B cell (primary cell): ENCODE results near the gene SLC25A48.

Experiments
- EZH2 ChIP-seq: IDR thresholded peaks from 2 replicates; pipeline ENCODE4 v1.6.1; 2012; ENCODE audit warnings: borderline replicate concordance, low read depth, mild to moderate bottlenecking, moderate library complexity, low read length; ENCODE audit not compliant: insufficient read depth, poor library complexity, severe bottlenecking
- TF ChIP-seq, protein P1 (sequence below): fragments of 200-600 bp; IDR thresholded peaks from one replicate; pipeline ENCODE4 v1.8.0; 2022; ENCODE audit warnings: antibody characterized with exemption, mild to moderate bottlenecking

DNA sequence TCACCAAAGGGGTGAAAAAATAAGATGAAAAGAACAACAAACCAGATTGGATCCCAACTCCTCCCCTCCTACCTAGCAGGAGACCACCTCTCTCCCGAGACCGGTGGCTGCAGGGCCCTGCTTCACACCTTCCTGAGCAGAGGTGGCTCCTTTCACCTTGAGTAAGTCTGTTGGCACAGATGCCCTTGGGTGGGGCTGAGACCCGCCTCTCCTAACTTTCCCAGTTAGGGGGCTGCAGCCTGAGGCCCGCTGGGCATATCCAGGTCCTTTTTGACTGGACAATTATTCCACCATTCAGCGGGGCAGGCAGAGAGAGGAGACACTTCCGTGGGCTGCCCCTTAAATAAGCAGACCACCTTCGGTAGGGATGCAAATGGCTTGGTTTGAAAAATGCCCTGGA, 1.3 kb downstream of the SLC25A48 start:
- TF ChIP-seq, protein P1, sequence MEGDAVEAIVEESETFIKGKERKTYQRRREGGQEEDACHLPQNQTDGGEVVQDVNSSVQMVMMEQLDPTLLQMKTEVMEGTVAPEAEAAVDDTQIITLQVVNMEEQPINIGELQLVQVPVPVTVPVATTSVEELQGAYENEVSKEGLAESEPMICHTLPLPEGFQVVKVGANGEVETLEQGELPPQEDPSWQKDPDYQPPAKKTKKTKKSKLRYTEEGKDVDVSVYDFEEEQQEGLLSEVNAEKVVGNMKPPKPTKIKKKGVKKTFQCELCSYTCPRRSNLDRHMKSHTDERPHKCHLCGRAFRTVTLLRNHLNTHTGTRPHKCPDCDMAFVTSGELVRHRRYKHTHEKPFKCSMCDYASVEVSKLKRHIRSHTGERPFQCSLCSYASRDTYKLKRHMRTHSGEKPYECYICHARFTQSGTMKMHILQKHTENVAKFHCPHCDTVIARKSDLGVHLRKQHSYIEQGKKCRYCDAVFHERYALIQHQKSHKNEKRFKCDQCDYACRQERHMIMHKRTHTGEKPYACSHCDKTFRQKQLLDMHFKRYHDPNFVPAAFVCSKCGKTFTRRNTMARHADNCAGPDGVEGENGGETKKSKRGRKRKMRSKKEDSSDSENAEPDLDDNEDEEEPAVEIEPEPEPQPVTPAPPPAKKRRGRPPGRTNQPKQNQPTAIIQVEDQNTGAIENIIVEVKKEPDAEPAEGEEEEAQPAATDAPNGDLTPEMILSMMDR = no peak
- no peak for TF ChIP-seq EZH2
